ENCODE results near the gene DTD2.
"Not testable (repeated sequence)": the region's sequence is repeated elsewhere in the genome, so short reads cannot be mapped to it uniquely, and the experiment has no call there.

DTD2 gene

GRCh38 chr14:31456841-31457664 is at the start of gene DTD2:
Gene DTD2, minus strand, starts transcription at chr14:31457506. Its CDS starts 113 bp downstream, at chr14:31457393.
- peak; percentile 89 for DNase-seq

GRCh38 chr14:31505411-31505810 is 48.1 kb upstream of the DTD2 start:
- DNase-seq = no peak

- no peak for DNase-seq
These were observed 44.6 kb upstream of the DTD2 start for GRCh38 chr14:31501870-31502269.

GRCh38 chr14:31492759-31493498 is 35.6 kb upstream of the DTD2 start:
- no peak for DNase-seq

- DNase-seq = no peak
These were observed 32.4 kb upstream of the DTD2 start for GRCh38 chr14:31489691-31490090.

- no peak for DNase-seq
These were observed 30.6 kb upstream of the DTD2 start, which contains the start of gene GPR33 for GRCh38 chr14:31487886-31488285. Gene GPR33, minus strand, starts transcription at chr14:31488039. Its CDS starts 4,074 bp downstream, at chr14:31483965.

- no peak for DNase-seq
These were observed 29.5 kb upstream of the DTD2 start for GRCh38 chr14:31486764-31487163.

- no peak for DNase-seq
These were observed 27.4 kb upstream of the DTD2 start for GRCh38 chr14:31484754-31485153.

GRCh38 chr14:31480156-31480555 is 22.9 kb upstream of the DTD2 start:
- no peak for DNase-seq

GRCh38 chr14:31479027-31479426 is 21.7 kb upstream of the DTD2 start:
- DNase-seq = no peak

GRCh38 chr14:31477248-31477647 is 19.9 kb upstream of the DTD2 start:
- no peak for DNase-seq

GRCh38 chr14:31476131-31476866 is 19.0 kb upstream of the DTD2 start:
- DNase-seq = no peak

- DNase-seq = no peak
These were observed 9.2 kb upstream of the DTD2 start for GRCh38 chr14:31466554-31466953.

- no peak for DNase-seq
These were observed 7.8 kb upstream of the DTD2 start for GRCh38 chr14:31465111-31465510.

GRCh38 chr14:31462450-31462849 is 5.1 kb upstream of the DTD2 start:
- DNase-seq = not testable (repeated sequence)

- no peak for DNase-seq
These were observed 4.2 kb upstream of the DTD2 start for GRCh38 chr14:31461545-31461944.

- DNase-seq = no peak
These were observed 656 bp upstream of the DTD2 start for GRCh38 chr14:31457665-31458659.

- DNase-seq = no peak
These were observed 7.2 kb downstream of the DTD2 start for GRCh38 chr14:31449971-31450610.

GRCh38 chr14:31449136-31449535 is 8.2 kb downstream of the DTD2 start:
- DNase-seq = no peak

- no peak for DNase-seq
These were observed 11.6 kb downstream of the DTD2 start for GRCh38 chr14:31445703-31446102.

- no peak for DNase-seq
These were observed 15.0 kb downstream of the DTD2 start for GRCh38 chr14:31442284-31442683.
